Suprapubic skin (tissue), 4 donors: ENCODE data around the gene GNRHR. TPM values are rescaled to one million over a fixed set of nuclear protein-coding genes. Genes with fewer than 3 reads are reported as not detected.
A peak's percentile ranks its signal among the peaks of the same experiment; 100 is the strongest.
"Not testable (repeated sequence)": the region's sequence is repeated elsewhere in the genome, so short reads cannot be mapped to it uniquely, and the experiment has no call there.

ENCODE experiments used
- DNase-seq, 2 donors: peaks; one replicate each; pipeline ENCODE4 v3.0.0-alpha.2; 2019; ENCODE audit warnings: low spot score in 2 of 2
- H3K27ac ChIP-seq: fragments of 200-600 bp; sonication (generic); one replicate; pipeline ENCODE4 v1.5.1; 2019
- H3K27me3 ChIP-seq: fragments of 200-600 bp; sonication (generic); one replicate; pipeline ENCODE4 v1.5.1; 2019
- H3K36me3 ChIP-seq: fragments of 200-600 bp; sonication (generic); one replicate; pipeline ENCODE4 v1.5.1; 2019
- H3K4me1 ChIP-seq: fragments of 200-600 bp; sonication (generic); one replicate; pipeline ENCODE4 v1.5.1; 2019
- H3K4me3 ChIP-seq: fragments of 200-600 bp; sonication (generic); one replicate; pipeline ENCODE4 v1.5.1; 2019; ENCODE audit warnings: mild to moderate bottlenecking
- H3K9me3 ChIP-seq: fragments of 200-600 bp; sonication (generic); one replicate; pipeline ENCODE4 v1.5.1; 2019
- EP300 ChIP-seq: sonication (generic); formaldehyde crosslinking; IDR thresholded peaks from one replicate; pipeline ENCODE4 v1.6.1; 2017; ENCODE audit warnings: antibody characterized with exemption
- POLR2A ChIP-seq, 2 donors: fragments of 450-650 bp; IDR thresholded peaks; one replicate each; pipeline ENCODE4 v1.6.1; 2017; ENCODE audit warnings: antibody characterized with exemption in 2 of 2, mild to moderate bottlenecking in 2 of 2, moderate library complexity in 2 of 2
- POLR2AphosphoS5 ChIP-seq, 3 donors: sonication (generic); formaldehyde crosslinking; IDR thresholded peaks; one replicate each; pipeline ENCODE4 v1.6.1; 2017; ENCODE audit warnings: antibody characterized with exemption in 3 of 3
- WGBS: methylation state at CpG from one replicate; pipeline ENCODE4 v1.1.5; 2018; 5-methylcytosine and 5-hydroxymethylcytosine counted together
- total RNA-seq, 4 donors: library from RNA; depleted of rRNA; stranded (reverse); fragments of >200 nt; gene quantifications; one replicate each; pipeline ENCODE4 v1.1.0, GENCODE V29; 2016
- TF ChIP-seq, protein P1 (sequence below), 2 donors: fragments of 200-600 bp in 1 of 2; fragments of 450-650 bp in 1 of 2; sonication (generic) in 1 of 2; IDR thresholded peaks; one replicate each; pipeline ENCODE4 v1.5.1; 2016 to 2019; ENCODE audit warnings: antibody characterized with exemption in 2 of 2, mild to moderate bottlenecking in 1 of 2, moderate library complexity in 1 of 2

GNRHR gene
- total RNA-seq, 4 donors from 2014 or later = not detected

GRCh38 chr4:67735325-67735724 lies 18.9 kb downstream of the GNRHR start:
- Histone ChIP-seq H3K36me3 (no peaks in the 10 kb centered on the region), H3K9me3 (no peaks in the 10 kb centered on the region), H3K4me1 (no peaks in the 10 kb centered on the region), H3K27me3 (no peaks in the 10 kb centered on the region), H3K27ac (no peak overlapping the region), H3K4me3 (no peak overlapping the region)
- DNase-seq = no peak
- TF ChIP-seq, protein P1, sequence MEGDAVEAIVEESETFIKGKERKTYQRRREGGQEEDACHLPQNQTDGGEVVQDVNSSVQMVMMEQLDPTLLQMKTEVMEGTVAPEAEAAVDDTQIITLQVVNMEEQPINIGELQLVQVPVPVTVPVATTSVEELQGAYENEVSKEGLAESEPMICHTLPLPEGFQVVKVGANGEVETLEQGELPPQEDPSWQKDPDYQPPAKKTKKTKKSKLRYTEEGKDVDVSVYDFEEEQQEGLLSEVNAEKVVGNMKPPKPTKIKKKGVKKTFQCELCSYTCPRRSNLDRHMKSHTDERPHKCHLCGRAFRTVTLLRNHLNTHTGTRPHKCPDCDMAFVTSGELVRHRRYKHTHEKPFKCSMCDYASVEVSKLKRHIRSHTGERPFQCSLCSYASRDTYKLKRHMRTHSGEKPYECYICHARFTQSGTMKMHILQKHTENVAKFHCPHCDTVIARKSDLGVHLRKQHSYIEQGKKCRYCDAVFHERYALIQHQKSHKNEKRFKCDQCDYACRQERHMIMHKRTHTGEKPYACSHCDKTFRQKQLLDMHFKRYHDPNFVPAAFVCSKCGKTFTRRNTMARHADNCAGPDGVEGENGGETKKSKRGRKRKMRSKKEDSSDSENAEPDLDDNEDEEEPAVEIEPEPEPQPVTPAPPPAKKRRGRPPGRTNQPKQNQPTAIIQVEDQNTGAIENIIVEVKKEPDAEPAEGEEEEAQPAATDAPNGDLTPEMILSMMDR (IDR thresholded peaks at IDR 0.05) = no peak
- no peak for TF ChIP-seq POLR2A (IDR thresholded peaks at IDR 0.05)
- no peak for TF ChIP-seq POLR2AphosphoS5 (IDR thresholded peaks at IDR 0.05)
- TF ChIP-seq EP300 = no peak

GRCh38 chr4:67730511-67730910 lies 23.7 kb downstream of the GNRHR start:
- not testable (repeated sequence) for DNase-seq, H3K9me3 ChIP-seq, H3K4me3 ChIP-seq, H3K27ac ChIP-seq, H3K4me1 ChIP-seq, H3K27me3 ChIP-seq, H3K36me3 ChIP-seq
- WGBS = 90% methylated on average over 3 of the region's 3 CpGs

DNA sequence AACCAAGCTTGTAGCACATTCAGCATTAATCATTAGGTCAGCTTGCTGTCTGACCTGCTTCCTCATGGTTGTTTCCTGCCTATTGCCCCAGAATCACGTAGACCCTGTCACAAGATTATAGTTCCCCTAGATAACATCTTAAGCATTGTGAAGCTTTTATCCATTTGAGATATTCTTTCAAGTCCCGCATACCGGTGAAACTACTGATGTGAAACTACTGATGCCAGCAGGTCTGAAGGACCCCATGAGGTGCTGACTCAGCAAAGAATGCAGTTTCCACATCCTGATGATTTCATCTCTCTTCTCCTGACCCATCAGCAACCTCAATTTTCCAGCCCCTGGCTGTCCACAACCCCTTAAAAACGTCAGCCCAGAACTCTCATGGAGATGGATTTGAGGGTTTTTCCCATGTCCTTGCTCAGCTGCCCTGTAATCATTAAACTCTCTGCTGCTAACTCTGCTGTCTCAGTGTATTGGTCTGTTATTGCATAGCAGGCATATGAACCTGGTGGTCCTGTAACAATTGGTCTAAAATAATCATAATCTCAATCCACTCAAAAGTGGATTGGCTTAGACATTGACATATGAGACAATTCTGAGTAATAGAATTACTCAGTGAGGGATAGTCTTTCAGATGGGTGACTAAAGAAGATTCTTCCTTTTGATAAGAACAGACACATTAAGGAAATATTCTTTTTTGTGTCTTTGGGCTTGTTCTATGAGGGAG lies 26.9 kb downstream of the GNRHR start:
- WGBS = 65% methylated on average over 4 of the region's 4 CpGs

DNA sequence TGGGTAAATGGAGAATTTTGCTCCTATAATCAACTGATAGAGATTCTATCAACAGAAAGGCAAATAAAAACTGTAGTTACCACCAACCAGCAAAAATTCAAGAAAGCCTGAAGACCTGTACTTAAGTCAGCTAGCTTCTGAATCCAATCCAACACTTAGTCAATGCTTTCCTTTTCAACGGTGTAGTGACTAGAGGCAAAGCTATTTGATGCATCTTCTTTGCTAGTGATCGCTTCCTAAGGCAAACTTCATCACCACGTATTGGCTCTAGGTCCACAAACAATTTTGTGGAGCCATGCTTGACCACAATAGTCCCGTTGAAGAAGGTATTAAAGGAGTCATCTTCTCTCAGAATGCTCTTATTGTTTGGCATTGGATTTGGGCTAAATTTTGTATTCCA lies 28.2 kb downstream of the GNRHR start:
- Histone ChIP-seq H3K36me3 (peaks cover 1% of the 10 kb centered on the region), H3K4me1 (peaks cover 3% of the 10 kb centered on the region), H3K9me3 (no peaks in the 10 kb centered on the region), H3K27ac (no peak overlapping the region), H3K27me3 (no peaks in the 10 kb centered on the region), H3K4me3 (no peak overlapping the region)
- 77% methylated on average over 4 of the region's 4 CpGs for WGBS
- no peak for DNase-seq
- TF ChIP-seq POLR2AphosphoS5 (IDR thresholded peaks at IDR 0.05) (no peak), EP300 (no peak), POLR2A (IDR thresholded peaks at IDR 0.05) (no peak)
- TF ChIP-seq, protein P1 (IDR thresholded peaks at IDR 0.05) = no peak

More for the DNA sequence above, 26.9 kb downstream of the GNRHR start:
- DNase-seq = no peak
- Histone ChIP-seq H3K4me3 (no peak overlapping the region), H3K36me3 (no peaks in the 10 kb centered on the region), H3K27me3 (no peaks in the 10 kb centered on the region), H3K27ac (no peak overlapping the region), H3K4me1 (peaks cover 3% of the 10 kb centered on the region), H3K9me3 (no peaks in the 10 kb centered on the region)
- TF ChIP-seq, protein P1 (IDR thresholded peaks at IDR 0.05) = no peak
- TF ChIP-seq POLR2AphosphoS5 (IDR thresholded peaks at IDR 0.05) (no peak), EP300 (no peak), POLR2A (IDR thresholded peaks at IDR 0.05) (no peak)

DNA sequence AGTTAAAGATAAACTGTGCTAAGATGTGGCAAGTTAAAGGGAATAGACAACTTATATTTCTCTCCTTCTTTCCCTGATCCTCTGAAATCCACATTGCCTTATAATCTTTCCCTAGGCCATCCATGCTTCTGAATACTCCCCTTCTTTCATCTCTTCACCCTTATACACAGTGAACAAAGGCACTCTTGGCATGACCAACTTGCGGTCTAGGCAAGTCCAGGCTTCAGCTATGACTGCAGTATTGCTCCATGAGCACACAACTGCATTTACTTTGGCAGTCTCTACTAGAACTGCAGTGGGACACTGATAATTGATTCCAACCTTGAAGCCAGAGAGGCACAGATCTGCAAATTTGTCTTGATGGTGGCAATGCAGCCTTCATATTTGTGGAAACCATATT lies 29.1 kb downstream of the GNRHR start:
- Histone ChIP-seq H3K4me1 (peaks cover 3% of the 10 kb centered on the region), H3K4me3 (no peak overlapping the region), H3K27me3 (no peaks in the 10 kb centered on the region), H3K27ac (no peak overlapping the region), H3K36me3 (peaks cover 9% of the 10 kb centered on the region), H3K9me3 (no peaks in the 10 kb centered on the region)
- DNase-seq = no peak
- 70% methylated on average over 1 of the region's 1 CpG for WGBS
- peak in 1 of 3 donors; percentile 7 for TF ChIP-seq POLR2AphosphoS5 (IDR thresholded peaks at IDR 0.05)
- no peak for TF ChIP-seq EP300

GRCh38 chr4:67723949-67724348 lies 30.2 kb downstream of the GNRHR start:
- TF ChIP-seq, protein P1 (IDR thresholded peaks at IDR 0.05) = peak in 1 of 2 donors; percentile 6
- TF ChIP-seq POLR2AphosphoS5 (IDR thresholded peaks at IDR 0.05) = no peak
- no peak for DNase-seq
- H3K36me3 ChIP-seq = peaks cover 9% of the 10 kb centered on the region
- WGBS = 61% methylated on average over 10 of the region's 10 CpGs
- H3K9me3 ChIP-seq = no peaks in the 10 kb centered on the region
- no peak overlapping the region for H3K27ac ChIP-seq
- H3K4me3 ChIP-seq = no peak overlapping the region
- H3K27me3 ChIP-seq = no peaks in the 10 kb centered on the region
- H3K4me1 ChIP-seq = peaks cover 3% of the 10 kb centered on the region
